Left lung (tissue), 10 donors: Measurements from ENCODE around the gene OCA2. TPM values are rescaled to one million over a fixed set of nuclear protein-coding genes. Genes with fewer than 3 reads are reported as not detected.

Experiments used
- ATAC-seq: fragments of 200-7000 bp; cut with Tn5 transposase; one replicate; pipeline ENCODE4 v1.9.1; 2020; ENCODE audit warnings: moderate library complexity
- DNase-seq, 4 donors: peaks; one replicate each; pipeline ENCODE4 v3.0.0-alpha.2; 2013 to 2020
- H3K27ac ChIP-seq, 2 donors: fragments of 200-600 bp; sonication (generic) in 1 of 2; one replicate each; pipeline versions ENCODE4 v1.5.0 to v1.8.0; 2020 to 2021
- H3K27me3 ChIP-seq, 2 donors: fragments of 200-600 bp; sonication (generic) in 1 of 2; one replicate each; pipeline versions ENCODE4 v1.5.0 to v1.8.0; 2020 to 2021
- H3K36me3 ChIP-seq, 2 donors: fragments of 200-600 bp; sonication (generic) in 1 of 2; one replicate each; pipeline versions ENCODE4 v1.5.0 to v1.8.0; 2020 to 2021
- H3K4me1 ChIP-seq, 2 donors: fragments of 200-600 bp; one replicate each; pipeline ENCODE4 v1.8.0; 2021
- H3K4me3 ChIP-seq, 2 donors: fragments of 200-600 bp; sonication (generic) in 1 of 2; one replicate each; pipeline versions ENCODE4 v1.5.0 to v1.8.0; 2020 to 2021; ENCODE audit warnings: mild to moderate bottlenecking in 1 of 2
- H3K9me3 ChIP-seq, 2 donors: fragments of 200-600 bp; sonication (generic) in 1 of 2; one replicate each; pipeline versions ENCODE4 v1.5.0 to v1.8.0; 2020 to 2021
- CTCF ChIP-seq, 2 donors: fragments of 200-600 bp; sonication (generic) in 1 of 2; IDR thresholded peaks; one replicate each; pipeline versions ENCODE4 v1.5.0 to v1.8.0; 2021; ENCODE audit warnings: antibody characterized with exemption in 2 of 2
- intact Hi-C, 2 donors: fragments of 100-400 bp; cut with DNase I; formaldehyde crosslinking; loops; one replicate each; pipeline versions ENCODE4 v1.11.2 to v1.14.2; 2022
- polyA plus RNA-seq, 6 donors: library from polyadenylated mRNA; unstranded; fragments of 120-200 nt; gene quantifications; one replicate each; pipeline ENCODE4 v1.2.1, GENCODE V29; 2013; ENCODE audit not compliant: insufficient read length in 6 of 6
- total RNA-seq, 2 donors: library from RNA; stranded (reverse); fragmentation: NEBNext Ultra II Directional; extraction: Animal tissue kit (Norgen Biotek cat#: 25700); gene quantifications; one replicate each; pipeline ENCODE4 v1.2.1, GENCODE V29; 2021
- donor health status: DM: no; HTN: yes; CAD: no.
- donor health status: DM: no; HTN: no; CAD: no.

OCA2 gene
- total and polyA plus RNA-seq, 8 donors: 0.81 to 21.7 (median 13.2) TPM

GRCh38 chr15:27885201-27885600 lies 213.9 kb downstream of the OCA2 start:
- intact Hi-C loops: no loop called here
- no peak for TF ChIP-seq CTCF (IDR thresholded peaks at IDR 0.05)
- H3K36me3 ChIP-seq: no peaks in the 10 kb centered on the region
- peaks cover 0 to 46% of the 10 kb centered on the region in 2 donors for H3K9me3 ChIP-seq
- peak in 1 of 4 donors; percentile 32 for DNase-seq
- H3K27me3 ChIP-seq: no peaks in the 10 kb centered on the region
- H3K4me3 ChIP-seq: no peak overlapping the region
- no peak for ATAC-seq
- no peaks in the 10 kb centered on the region for H3K4me1 ChIP-seq
- no peak overlapping the region for H3K27ac ChIP-seq

DNA sequence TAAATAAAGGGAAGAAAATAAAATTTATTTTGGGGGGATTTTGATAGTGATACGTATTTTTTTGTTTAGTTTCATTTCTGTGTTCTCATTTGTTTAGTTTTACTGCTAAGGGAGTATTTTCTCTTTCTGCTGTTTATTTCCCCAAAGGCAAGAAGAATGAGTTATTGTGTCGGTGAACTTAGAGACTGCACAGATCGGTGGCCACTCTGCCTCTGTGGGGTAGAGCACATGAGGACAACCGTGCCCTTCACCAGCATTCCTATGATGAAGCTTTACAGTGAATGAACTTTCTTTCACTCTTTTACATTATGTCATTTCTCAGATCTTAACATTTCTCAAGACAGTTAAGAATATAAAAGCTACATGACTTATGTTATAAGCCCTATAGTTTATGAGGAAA lies 214.4 kb downstream of the OCA2 start:
- intact Hi-C loops: no loop called here
- H3K36me3 ChIP-seq: no peaks in the 10 kb centered on the region
- H3K27me3 ChIP-seq: no peaks in the 10 kb centered on the region
- TF ChIP-seq CTCF (IDR thresholded peaks at IDR 0.05): no peak
- H3K4me1 ChIP-seq: no peaks in the 10 kb centered on the region
- no peak overlapping the region for H3K27ac ChIP-seq
- no peak overlapping the region for H3K4me3 ChIP-seq
- peaks cover 0 to 44% of the 10 kb centered on the region in 2 donors for H3K9me3 ChIP-seq
- no peak for ATAC-seq
- no peak for DNase-seq

DNA sequence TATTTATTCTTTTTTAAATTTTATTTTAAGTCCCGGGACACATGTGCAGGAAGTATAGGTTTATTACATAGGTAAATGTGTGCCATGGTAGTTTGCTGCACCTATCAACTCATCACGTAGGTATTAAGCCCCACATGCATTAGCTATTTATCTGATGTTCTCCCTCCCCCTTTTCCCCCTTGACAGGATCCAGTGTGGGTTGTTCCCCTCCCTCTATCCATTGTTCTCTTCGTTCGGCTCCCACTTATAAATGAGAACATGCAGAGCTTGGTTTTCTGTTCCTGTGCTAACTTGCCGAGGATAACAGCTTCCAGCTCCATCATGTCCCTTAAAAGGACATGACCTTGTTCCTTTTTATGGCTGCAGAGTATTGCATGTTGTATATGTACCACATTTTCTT lies 220.3 kb downstream of the OCA2 start:
- no peaks in the 10 kb centered on the region for H3K4me1 ChIP-seq
- H3K27ac ChIP-seq: no peak overlapping the region
- H3K36me3 ChIP-seq: no peaks in the 10 kb centered on the region
- H3K4me3 ChIP-seq: no peak overlapping the region
- ATAC-seq: no peak
- H3K27me3 ChIP-seq: no peaks in the 10 kb centered on the region
- peaks cover 0 to 15% of the 10 kb centered on the region in 2 donors for H3K9me3 ChIP-seq
- no peak for DNase-seq
- intact Hi-C loops: no loop called here
- no peak for TF ChIP-seq CTCF (IDR thresholded peaks at IDR 0.05)

DNA sequence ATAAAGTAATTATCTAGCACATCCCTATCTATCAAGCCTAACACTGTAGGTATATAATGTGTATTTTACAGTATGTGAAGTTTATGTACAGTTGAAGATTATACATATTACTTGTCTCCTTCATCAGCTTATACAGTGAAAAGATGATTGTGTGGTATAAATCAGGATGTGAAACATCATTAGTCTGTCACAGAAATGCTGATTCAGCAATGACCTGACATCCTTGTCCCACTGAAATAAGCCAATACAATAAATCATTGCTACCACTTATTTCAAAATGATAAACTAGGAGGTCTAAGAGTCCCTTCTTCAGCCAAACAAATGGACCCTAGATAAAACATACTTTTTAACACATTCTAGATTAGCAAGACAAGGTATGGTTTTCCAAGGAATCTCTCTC lies 225.3 kb downstream of the OCA2 start:
- no peak for ATAC-seq
- Histone ChIP-seq H3K36me3 (no peaks in the 10 kb centered on the region), H3K9me3 (no peaks in the 10 kb centered on the region), H3K27ac (no peak overlapping the region), H3K4me3 (no peak overlapping the region), H3K27me3 (no peaks in the 10 kb centered on the region), H3K4me1 (no peaks in the 10 kb centered on the region)
- intact Hi-C loops: no loop called here
- TF ChIP-seq CTCF (IDR thresholded peaks at IDR 0.05): no peak
- no peak for DNase-seq

GRCh38 chr15:27873039-27873438 lies 226.1 kb downstream of the OCA2 start:
- no peaks in the 10 kb centered on the region for H3K36me3 ChIP-seq
- no peak overlapping the region for H3K27ac ChIP-seq
- intact Hi-C loops: no loop called here
- ATAC-seq (no peak), DNase-seq (no peak)
- no peaks in the 10 kb centered on the region for H3K4me1 ChIP-seq
- no peaks in the 10 kb centered on the region for H3K27me3 ChIP-seq
- no peak overlapping the region for H3K4me3 ChIP-seq
- H3K9me3 ChIP-seq: no peaks in the 10 kb centered on the region
- no peak for TF ChIP-seq CTCF (IDR thresholded peaks at IDR 0.05)
